NCI-H510A (cell line): ENCODE data around the gene SSR4.

Source experiments
- DNase-seq: peaks from one replicate; lab custom pipeline; 2025; lab: John Stamatoyannopoulos, UW

SSR4 gene

GRCh38 chrX:153780678-153781427 is 13.6 kb upstream of the SSR4 start, which contains the start of gene SRPK3:
SRPK3 (plus strand) TSS chrX:153781041; CDS start chrX:153781087, 46 bp downstream.
- DNase-seq, result no peak

- no peak for DNase-seq
These were observed 12.9 kb upstream of the SSR4 start for GRCh38 chrX:153781428-153782047.

DNA sequence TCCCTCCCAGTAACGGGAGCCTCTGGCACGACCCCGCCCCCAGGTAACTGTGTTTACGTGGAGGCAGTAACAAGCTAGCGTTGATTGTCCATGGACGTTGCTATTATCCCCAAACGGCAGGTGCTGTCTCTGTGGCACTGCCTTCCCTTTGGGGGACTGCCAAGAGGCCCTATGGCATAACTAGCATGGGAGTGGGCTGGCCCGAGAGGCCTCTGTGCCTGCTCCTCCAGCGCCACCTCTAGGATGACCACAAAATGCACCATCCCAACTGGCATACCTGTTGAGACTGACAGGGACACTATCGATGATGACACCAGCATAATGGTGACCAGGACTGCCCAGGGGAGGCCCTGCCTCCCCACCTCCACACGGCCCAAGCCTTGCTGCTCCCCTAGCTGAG is 12.2 kb upstream of the SSR4 start:
- DNase-seq, result no peak

GRCh38 chrX:153782871-153783270 is 11.6 kb upstream of the SSR4 start:
- DNase-seq, result no peak

- no peak for DNase-seq
These were observed 11.0 kb upstream of the SSR4 start for GRCh38 chrX:153783378-153784013.

DNA sequence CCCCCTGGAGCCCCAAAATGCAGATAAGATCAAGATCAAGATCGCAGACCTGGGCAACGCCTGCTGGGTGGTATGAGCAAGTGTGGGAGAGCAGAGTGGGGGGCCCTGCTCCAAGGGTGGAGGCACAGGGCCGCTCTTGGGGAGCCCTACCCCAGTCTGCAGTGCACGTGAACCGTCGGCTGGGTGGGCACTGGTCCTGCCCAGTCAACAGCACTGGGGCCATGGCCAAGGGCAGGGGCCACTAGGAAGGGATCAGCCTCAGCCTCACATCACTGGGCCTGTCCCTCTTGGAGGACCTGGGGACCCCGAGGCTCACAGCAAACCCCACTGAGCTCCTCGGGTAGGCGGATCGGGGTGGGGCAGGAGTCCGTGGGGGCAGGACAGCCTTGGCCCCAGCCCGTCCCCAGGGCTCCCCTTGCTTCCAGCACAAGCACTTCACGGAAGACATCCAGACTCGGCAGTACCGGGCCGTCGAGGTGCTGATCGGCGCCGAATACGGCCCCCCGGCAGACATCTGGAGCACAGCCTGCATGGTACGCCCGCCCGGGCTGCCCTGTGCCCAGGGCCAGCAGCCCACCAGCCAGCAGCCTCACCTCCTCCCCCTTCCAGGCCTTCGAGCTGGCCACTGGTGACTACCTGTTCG is 10.0 kb upstream of the SSR4 start:
- DNase-seq, result no peak

- DNase-seq, result no peak
These were observed 7.8 kb upstream of the SSR4 start for GRCh38 chrX:153786669-153787068.

GRCh38 chrX:153789654-153790053 is 4.8 kb upstream of the SSR4 start:
- DNase-seq, result no peak

DNA sequence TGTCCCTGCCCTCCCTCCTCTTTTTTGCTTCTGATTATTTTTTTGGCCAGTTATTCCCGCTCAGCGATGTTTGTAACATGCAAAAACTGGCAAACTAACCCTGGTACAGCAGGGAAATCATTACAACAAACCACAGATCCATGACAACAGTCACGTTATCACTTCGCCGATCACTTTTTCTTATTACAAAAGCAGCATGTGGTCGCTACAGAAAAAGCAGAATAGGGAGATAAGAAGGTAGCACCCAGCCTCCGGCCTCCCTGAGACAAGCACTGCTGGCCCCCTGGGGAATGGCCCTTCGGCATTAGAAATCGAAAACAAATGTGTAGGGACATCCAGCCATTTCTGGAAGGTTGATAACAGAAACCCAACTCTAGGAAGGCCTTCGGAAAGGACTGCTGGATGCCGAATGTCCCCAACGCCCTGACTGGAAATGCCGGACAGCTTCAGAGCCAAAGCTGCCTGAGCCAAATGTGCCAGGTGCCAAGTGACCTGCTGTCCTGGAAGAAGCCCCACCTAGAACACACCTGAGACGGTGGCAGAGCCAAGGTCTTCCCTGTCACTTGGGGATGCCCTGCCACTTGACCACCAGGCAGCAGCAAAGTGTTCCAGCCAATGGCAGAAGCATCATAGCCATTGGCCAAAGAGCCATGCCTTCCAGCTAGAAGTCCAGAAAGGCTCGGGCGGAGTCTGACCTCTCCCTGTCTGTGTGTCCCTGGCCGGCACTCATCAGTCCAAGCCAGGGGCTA is 3.2 kb upstream of the SSR4 start:
- no peak for DNase-seq

DNA sequence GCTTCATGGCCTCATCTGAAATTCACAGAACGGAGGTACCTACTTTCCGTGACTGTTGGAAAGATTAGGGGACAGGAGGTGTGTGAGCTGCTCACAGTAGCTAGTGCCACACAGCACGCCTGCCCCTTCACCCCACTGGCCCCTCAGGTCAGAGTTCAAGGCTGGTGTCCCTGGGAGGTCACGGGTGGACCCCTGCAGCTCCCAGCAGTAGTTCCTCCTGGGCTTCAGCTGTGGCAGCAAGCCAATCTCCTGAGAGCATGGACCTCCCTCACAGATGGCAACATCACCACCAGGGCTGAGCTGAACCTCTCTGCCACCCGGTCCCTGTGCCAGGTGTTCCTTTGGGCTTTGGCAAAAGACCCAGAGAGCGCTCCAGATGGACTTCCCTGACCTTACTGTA is 2.1 kb upstream of the SSR4 start:
- no peak for DNase-seq

- no peak for DNase-seq
These were observed 1.2 kb upstream of the SSR4 start for GRCh38 chrX:153793291-153793690.

DNA sequence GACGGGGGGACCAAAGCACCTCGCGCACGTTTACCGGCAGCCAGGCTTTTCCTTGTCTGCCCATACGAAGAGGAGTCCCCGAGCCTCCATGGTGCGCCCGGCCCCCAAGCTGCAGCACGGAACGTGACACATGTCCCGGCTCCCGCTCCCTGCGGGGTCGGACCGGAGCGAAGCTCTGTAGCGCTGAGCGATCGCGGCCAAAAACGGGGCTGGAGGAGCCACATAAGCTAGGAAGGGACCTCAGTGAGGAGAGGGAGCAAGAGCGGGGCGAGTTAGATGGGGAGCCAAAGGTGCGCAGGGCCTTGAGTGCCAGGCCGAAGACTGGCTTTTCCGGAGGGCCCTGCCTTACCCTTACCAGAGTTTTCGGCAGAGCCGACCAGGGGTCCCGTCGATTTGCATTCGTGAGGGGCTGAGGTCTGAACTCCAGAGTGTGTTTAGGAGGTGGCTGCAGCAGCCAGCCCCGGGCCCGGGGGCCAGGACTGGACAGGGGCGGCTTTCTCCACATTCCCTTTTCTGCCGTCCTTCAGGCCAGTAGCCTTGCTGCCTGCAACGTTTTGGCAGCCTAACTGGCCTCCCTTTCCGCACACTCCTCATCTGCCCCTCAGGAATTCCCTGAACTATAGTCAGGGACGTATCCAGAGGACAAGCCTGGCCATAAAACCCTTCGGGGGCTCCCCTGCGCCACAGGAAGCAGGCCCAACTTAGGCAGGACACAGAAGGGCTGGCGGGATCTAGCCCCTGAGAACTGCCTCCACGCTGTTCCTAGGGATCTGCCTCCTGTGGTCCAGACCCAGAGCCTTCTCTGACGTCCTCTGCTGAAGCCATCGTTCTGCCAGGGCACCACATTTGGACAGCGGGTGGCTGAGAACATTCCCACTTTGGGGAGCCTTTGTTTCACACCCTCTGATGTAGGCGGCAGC is 689 bp downstream of the SSR4 start:
- DNase-seq, result no peak

DNA sequence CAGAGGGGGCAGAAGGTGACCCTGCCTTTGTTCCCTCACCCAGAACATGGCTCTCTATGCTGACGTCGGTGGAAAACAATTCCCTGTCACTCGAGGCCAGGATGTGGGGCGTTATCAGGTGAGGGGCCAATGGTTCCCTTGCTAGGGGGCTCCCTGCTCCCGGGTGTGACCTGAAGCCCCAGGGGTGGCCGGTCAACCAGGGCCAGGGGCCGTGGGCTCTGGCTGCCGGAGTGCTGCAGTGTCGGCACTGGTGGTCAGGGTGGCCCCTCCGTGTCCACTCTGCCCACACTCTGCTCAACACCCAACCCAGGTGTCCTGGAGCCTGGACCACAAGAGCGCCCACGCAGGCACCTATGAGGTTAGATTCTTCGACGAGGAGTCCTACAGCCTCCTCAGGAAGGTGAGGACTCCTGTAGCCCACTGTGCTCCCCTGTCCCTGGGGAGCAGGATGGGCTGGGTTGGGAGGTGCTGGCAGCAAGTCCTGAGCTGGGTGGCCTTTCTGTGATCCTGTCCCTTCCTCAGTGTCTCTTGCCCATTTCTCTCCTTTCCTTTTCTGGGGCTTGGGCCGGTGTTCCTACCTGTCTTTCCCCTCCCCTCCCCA is 3.0 kb downstream of the SSR4 start:
- no peak for DNase-seq

DNA sequence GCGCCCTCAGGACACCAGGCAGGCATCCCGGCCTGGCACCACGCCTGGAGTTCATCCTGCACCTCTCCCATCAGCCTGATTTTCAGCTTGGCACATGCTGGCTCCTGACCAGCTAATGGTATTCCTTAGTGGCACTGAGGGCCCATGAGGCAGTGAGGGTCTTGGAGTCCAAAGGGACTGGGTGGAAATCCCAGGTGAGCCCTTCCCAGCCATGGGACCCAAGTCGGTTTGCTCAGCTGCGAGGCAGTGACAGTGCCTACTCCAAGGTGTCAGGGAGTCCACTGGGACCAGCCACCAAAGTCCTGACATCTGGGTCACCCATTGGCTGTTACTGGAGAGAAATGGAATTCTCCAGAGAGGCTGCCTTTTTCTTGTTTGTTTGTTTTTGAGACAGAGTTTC is 4.9 kb downstream of the SSR4 start:
- DNase-seq, result no peak

DNA sequence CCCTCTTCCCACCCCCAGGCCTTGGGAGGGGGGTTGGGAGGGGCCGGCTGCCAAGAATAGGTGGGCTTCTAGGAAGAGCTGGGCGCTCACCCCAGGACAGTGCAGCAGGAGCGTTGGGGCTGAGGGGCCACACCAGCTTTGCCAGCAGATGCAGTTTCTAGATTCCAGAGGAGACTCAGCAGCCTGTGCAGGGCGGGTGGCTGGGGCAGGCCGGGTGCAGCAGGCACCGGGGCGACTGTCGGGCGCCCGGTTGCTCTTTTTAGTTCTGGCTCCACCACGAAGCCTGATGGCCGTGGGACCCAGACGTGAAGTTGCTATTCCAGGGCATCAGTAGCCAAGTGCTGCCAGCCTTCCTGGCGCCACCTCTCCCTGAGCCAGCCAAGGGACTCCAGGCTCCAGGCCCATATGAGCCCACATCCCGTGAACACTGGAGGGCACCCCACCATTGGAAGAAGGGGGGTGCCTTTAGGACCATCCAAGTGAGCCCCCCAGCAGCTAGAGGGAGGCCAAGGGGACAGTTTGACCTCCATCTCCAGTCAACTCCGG is 5.8 kb downstream of the SSR4 start:
- no peak for DNase-seq

- no peak for DNase-seq
These were observed 6.3 kb downstream of the SSR4 start for GRCh38 chrX:153800746-153801145.

DNA sequence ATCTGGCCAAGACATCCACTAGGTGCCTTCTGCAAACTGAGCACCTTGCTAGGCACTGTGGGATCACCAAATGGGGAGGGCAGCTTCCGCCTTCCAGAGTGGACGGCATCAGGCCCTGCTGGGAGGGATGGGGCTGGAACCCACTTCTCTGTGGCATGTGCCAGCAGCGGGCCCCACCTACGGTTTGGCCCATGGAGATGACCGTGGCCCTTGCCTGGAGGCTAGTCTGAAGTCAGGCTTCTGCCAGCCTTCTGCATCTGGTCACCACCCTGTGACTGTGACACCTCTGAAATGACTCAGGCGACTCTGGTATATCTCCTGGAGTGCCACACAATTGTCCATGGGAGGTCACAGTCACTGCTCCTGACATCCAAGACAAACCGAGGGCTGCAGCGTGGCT is 7.2 kb downstream of the SSR4 start:
- DNase-seq, result no peak

DNA sequence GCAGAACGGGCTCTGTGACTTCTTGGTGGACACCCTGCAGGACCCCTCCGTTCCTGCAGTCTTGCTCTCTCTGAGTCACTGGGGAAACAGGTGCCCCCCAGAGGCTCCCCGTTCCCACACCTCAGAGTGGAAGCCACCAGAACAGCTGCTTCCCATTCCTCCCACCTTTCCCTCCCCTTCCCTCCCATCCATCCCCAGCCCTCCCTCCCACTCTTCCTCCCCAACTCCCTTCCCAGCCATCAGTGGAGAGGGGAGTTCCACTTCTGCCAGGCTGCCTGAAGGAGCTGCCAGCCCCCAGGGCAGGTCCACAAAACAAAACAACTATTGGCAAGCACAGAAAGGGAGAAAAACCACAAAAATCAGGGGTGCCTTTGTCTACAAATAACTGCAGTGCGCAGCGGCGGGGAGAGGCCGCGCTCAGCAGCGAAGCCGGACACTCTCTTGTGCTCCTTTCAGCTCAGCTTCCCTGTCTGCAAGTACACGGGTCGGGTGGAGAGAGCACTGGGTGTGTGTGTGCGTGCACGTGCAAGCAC is 8.1 kb downstream of the SSR4 start:
- no peak for DNase-seq

DNA sequence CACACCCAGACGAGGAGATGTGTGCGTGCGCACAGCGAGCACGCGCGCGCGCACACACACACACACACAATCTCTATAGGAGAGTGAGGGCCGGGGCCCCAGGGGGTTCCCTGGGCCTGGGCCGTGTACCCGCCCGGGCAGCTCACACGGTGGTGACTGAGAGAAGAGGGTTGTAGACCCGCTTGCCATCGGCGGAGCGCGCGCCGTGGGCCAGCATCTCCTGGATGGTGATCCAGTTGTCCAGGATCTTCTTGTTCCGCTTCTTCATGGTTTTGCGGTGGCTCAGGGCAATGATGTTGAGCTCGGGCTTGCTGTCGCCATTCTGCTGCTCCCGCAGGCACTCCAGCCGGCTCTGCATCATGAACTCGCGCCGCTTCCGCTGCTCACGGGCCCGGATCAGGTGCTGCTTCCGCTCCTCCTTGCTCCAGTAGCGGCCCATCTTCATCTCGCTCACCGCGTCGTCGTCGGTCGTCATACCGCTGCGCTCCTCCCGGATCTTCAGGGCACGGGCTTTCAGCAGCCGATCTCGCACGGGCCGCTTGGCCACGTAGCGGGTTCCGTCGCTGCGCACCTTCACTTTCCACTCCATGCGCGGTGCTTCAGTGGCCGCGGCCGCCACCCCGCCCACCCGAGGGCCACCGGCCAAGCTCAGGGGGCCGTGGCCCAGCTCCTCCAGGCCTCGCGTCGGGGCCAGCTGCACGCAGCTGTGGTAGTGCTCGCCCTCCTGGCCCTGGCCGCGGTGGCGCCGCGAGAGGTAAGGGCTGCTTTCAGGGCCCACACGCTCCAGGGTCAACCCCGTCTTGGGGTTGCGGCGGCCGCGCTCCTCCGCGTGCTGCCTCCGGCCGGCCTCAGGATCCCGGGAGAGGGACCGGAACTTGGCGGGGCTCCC is 9.0 kb downstream of the SSR4 start:
- no peak for DNase-seq
